ENCODE measurements around the gene CACNA2D1. TPM values are rescaled to one million over a fixed set of nuclear protein-coding genes. Genes with fewer than 3 reads are reported as not detected.

The CACNA2D1 gene
- total RNA-seq, 1 experiment from 2014 or later, result 36.2 TPM

DNA sequence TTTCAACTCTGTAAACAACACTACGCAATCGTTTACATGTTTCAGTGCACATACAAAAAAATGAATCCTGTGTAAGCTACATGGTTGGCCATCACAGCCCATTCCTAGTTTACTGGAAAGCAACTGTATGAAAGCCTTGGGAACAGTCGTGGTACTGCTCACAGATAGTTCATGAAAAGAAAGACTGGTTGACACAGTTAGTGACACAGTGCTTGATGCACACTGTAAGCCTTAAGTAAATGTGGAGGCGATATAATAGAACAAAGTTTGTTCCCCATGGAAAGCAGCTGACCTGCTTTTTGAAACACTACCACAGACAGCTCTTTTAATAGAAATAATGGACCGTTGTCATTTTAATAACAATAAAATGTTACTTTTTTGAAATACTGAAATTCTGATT lies 5.1 kb downstream of the CACNA2D1 start:
- peaks cover 4% of the 10 kb centered on the region for H3K23me2 ChIP-seq (ENCODE audit: insufficient read length, low read depth, low read length, poor library complexity, severe bottlenecking)
- no peaks in the 10 kb centered on the region for H3K4me1 ChIP-seq (ENCODE audit: insufficient read depth, low read length)
- H3K79me1 ChIP-seq (ENCODE audit: insufficient read depth, low read depth, low read length, poor library complexity, severe bottlenecking), result no peaks in the 10 kb centered on the region
- no peak overlapping the region for H4K8ac ChIP-seq (replicated peaks; ENCODE audit: insufficient read length, low read depth, low read length)
- no peak overlapping the region for H2AK5ac ChIP-seq (ENCODE audit: insufficient read length, low read length)
- no peaks in the 10 kb centered on the region for H3K9me3 ChIP-seq (ENCODE audit: control insufficient read depth, low read depth, low read length)
- H3K27ac Mint-ChIP-seq, result no peak overlapping the region
- no peak overlapping the region for H3K4ac ChIP-seq (ENCODE audit: low read depth, low read length)
- no peaks in the 10 kb centered on the region for H3K27me3 Mint-ChIP-seq (ENCODE audit: low read depth)
- TF ChIP-seq, protein P1, sequence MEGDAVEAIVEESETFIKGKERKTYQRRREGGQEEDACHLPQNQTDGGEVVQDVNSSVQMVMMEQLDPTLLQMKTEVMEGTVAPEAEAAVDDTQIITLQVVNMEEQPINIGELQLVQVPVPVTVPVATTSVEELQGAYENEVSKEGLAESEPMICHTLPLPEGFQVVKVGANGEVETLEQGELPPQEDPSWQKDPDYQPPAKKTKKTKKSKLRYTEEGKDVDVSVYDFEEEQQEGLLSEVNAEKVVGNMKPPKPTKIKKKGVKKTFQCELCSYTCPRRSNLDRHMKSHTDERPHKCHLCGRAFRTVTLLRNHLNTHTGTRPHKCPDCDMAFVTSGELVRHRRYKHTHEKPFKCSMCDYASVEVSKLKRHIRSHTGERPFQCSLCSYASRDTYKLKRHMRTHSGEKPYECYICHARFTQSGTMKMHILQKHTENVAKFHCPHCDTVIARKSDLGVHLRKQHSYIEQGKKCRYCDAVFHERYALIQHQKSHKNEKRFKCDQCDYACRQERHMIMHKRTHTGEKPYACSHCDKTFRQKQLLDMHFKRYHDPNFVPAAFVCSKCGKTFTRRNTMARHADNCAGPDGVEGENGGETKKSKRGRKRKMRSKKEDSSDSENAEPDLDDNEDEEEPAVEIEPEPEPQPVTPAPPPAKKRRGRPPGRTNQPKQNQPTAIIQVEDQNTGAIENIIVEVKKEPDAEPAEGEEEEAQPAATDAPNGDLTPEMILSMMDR (conservative IDR thresholded peaks at IDR 0.05), result no peak
- WGBS (ENCODE audit: extremely low coverage, insufficient read length, low lambda C conversion rate), result no CpG with 5 or more reads among the region's 5 CpGs
- H2AFZ ChIP-seq (ENCODE audit: low read length), result no peak overlapping the region
- no peak overlapping the region for H3K18ac ChIP-seq (ENCODE audit: insufficient read length, low read depth, low read length)
- no peaks in the 10 kb centered on the region for H3K27me3 ChIP-seq (ENCODE audit: insufficient read depth, low read length)
- no peak for DNase-seq
- no peak overlapping the region for H3K27ac ChIP-seq (ENCODE audit: insufficient read length, low read depth, low read length)
- peaks cover 19 to 24% of the 10 kb centered on the region in 2 experiments for H3K4me1 Mint-ChIP-seq
- no peak overlapping the region for H2BK5ac ChIP-seq (ENCODE audit: insufficient read length, low read length)
- no peak overlapping the region for H3K56ac ChIP-seq (ENCODE audit: insufficient read length, low read depth, low read length)
- no peak overlapping the region for H3K4me2 ChIP-seq (ENCODE audit: insufficient read depth, insufficient read length, low read length)
- H3K4me3 Mint-ChIP-seq, result no peak overlapping the region
- H3K36me3 Mint-ChIP-seq (ENCODE audit: insufficient read depth in 1 of 3, low read depth in 3 of 3), result no peaks in the 10 kb centered on the region
- no peaks in the 10 kb centered on the region; a peak in 1 of 5 replicates for H3K9me3 Mint-ChIP-seq
- no peak overlapping the region for H4K5ac ChIP-seq (ENCODE audit: insufficient read length, low read depth, low read length)
- peaks cover 3% of the 10 kb centered on the region; the same call in 1 of the 2 replicates for H3K79me2 ChIP-seq (ENCODE audit: insufficient read depth, low read length)
- no peak overlapping the region for H3T11ph ChIP-seq (ENCODE audit: low read length)
- no peaks in the 10 kb centered on the region for H4K20me1 ChIP-seq (ENCODE audit: control insufficient read depth, insufficient read depth, insufficient read length)
- no peak overlapping the region for H4K91ac ChIP-seq (ENCODE audit: insufficient read length, low read depth, low read length)
- no peak overlapping the region for H2BK12ac ChIP-seq (ENCODE audit: insufficient read length, low read depth, low read length)
- H2BK20ac ChIP-seq (ENCODE audit: low read depth, low read length, poor library complexity, severe bottlenecking), result no peak overlapping the region
- no peak overlapping the region for H3K9ac ChIP-seq (ENCODE audit: extremely low read depth, insufficient read length, low read length)
- no peak overlapping the region for H2BK15ac ChIP-seq (ENCODE audit: low read depth, low read length)
- H3K14ac ChIP-seq (ENCODE audit: insufficient read depth, low read length), result no peak overlapping the region
- H3K23ac ChIP-seq (ENCODE audit: insufficient read length, low read depth, low read length), result no peak overlapping the region
- no peak overlapping the region for H2BK120ac ChIP-seq (ENCODE audit: low read depth, low read length, poor library complexity, severe bottlenecking)
